CD4-positive, alpha-beta T cell (primary cell): ENCODE measurements around the gene DMRT2. TPM values are rescaled to one million over a fixed set of nuclear protein-coding genes. Genes with fewer than 3 reads are reported as not detected.

Experiments
- ATAC-seq: fragments of 200-7000 bp; cut with Tn5 transposase; one replicate; pipeline ENCODE4 v1.10.0; 2022; ENCODE audit warnings: mild to moderate bottlenecking; ENCODE audit not compliant: poor library complexity
- CTCF ChIA-PET: fragments of 350-600 bp; sonication (Branson Sonifier 250); formaldehyde crosslinking; loops from one replicate; lab custom pipeline; 2021; ENCODE audit warnings: antibody characterized with exemption, inconsistent platforms; lab: Charles Lee
- POLR2A ChIA-PET: fragments of 350-600 bp; sonication (Branson Sonifier 250); formaldehyde crosslinking; loops from one replicate; lab custom pipeline; 2021; ENCODE audit warnings: antibody characterized with exemption, inconsistent platforms; lab: Charles Lee
- DNase-seq, 14 experiments: peaks; one replicate each; pipeline ENCODE4 v3.0.0-alpha.2; 2013 to 2020; ENCODE audit warnings: mixed read lengths in 2 of 14
- H3K27ac ChIP-seq, 2 donors: one replicate each; pipeline versions ENCODE4 v1.5.1 to v1.7.0; 2013; ENCODE audit warnings: low read length in 2 of 2, low read depth in 1 of 2, mild to moderate bottlenecking in 1 of 2
- H3K27me3 ChIP-seq, 2 experiments: 1 replicate in 1 of 2; 2 replicates in 1 of 2; pipeline versions ENCODE4 v1.6.1 to v1.7.0; 2013; ENCODE audit warnings: low read length in 2 of 2, control low read depth in 1 of 2, mild to moderate bottlenecking in 1 of 2, moderate library complexity in 1 of 2; ENCODE audit not compliant: insufficient read depth in 2 of 2, control insufficient read depth in 1 of 2
- H3K36me3 ChIP-seq: one replicate; pipeline ENCODE4 v1.6.1; 2013; ENCODE audit warnings: low read length, control low read depth; ENCODE audit not compliant: insufficient read depth
- H3K4me1 ChIP-seq: one replicate; pipeline ENCODE4 v1.6.1; 2013; ENCODE audit warnings: low read length, control low read depth; ENCODE audit not compliant: insufficient read depth
- H3K4me3 ChIP-seq: one replicate; pipeline ENCODE4 v1.5.1; 2013; ENCODE audit warnings: mild to moderate bottlenecking, low read length, moderate library complexity
- H3K9me3 ChIP-seq, 2 experiments: 1 replicate in 1 of 2; 2 replicates in 1 of 2; pipeline versions ENCODE4 v1.6.1 to v1.7.0; 2013; ENCODE audit warnings: low read length in 2 of 2, mild to moderate bottlenecking in 2 of 2, control low read depth in 1 of 2, moderate library complexity in 1 of 2; ENCODE audit not compliant: control insufficient read depth in 1 of 2, insufficient read depth in 1 of 2
- H3K27ac Mint-ChIP-seq: one replicate; pipeline ENCODE4 v1.8.0; 2020; ENCODE audit warnings: mixed read lengths
- H3K27me3 Mint-ChIP-seq: one replicate; pipeline ENCODE4 v1.8.0; 2021; ENCODE audit warnings: mixed read lengths
- H3K36me3 Mint-ChIP-seq: one replicate; pipeline ENCODE4 v1.8.0; 2021; ENCODE audit warnings: low read depth, mixed read lengths
- H3K4me1 Mint-ChIP-seq: one replicate; pipeline ENCODE4 v1.8.0; 2021; ENCODE audit warnings: low read depth, mixed read lengths
- H3K4me3 Mint-ChIP-seq: one replicate; pipeline ENCODE4 v1.8.0; 2020; ENCODE audit warnings: mild to moderate bottlenecking, mixed read lengths
- H3K9me3 Mint-ChIP-seq: one replicate; pipeline ENCODE4 v1.8.0; 2020; ENCODE audit warnings: mixed read lengths
- intact Hi-C, 2 experiments: fragments of 100-400 bp; cut with DNase I in 1 of 2; cut with micrococcal nuclease in 1 of 2; formaldehyde crosslinking; loops; one replicate each; pipeline versions ENCODE4 v1.15.1 to v1.9.0; 2023 to 2025; cut with DNase I, micrococcal nuclease
- total RNA-seq, 174 experiments: library from RNA in 2 of 174; stranded (reverse) in 2 of 174; gene quantifications; one replicate each; pipeline ENCODE4 v1.2.3 and lab custom pipeline; 2021 to 2026
- TF ChIP-seq, protein P1 (sequence below): fragments of 200-600 bp; IDR thresholded peaks from one replicate; pipeline ENCODE4 v1.8.0; 2022; ENCODE audit warnings: antibody characterized with exemption, mild to moderate bottlenecking

Gene DMRT2
- total RNA-seq, 2 experiments from 2014 or later: not detected

DNA sequence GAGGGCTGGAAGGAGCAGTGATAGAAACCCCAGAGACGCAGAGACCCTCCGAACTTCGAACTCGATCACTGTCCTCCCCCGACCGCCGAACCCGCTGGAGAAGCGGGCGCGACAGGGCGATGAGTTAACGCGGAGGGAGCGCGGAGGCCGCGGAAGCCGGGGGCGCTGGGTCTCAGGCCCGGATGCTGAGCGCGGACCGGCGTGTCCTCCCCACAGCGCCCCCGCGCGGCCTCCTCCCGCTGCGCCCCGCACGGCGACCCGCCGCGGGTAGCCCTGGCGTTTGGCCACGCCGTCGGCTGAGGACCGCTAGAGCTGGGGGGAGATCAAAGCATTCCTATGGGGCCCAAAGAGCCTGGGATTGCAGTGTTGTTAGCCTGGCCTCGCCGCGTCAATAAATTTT is 7.7 kb upstream of the DMRT2 start:
- intact Hi-C loops: no loop called here
- H3K4me1 Mint-ChIP-seq: peaks cover 29% of the 10 kb centered on the region
- peaks cover 67 to 94% of the 10 kb centered on the region in 2 experiments for H3K27me3 ChIP-seq
- no peaks in the 10 kb centered on the region for H3K36me3 Mint-ChIP-seq
- H3K4me3 Mint-ChIP-seq: peak overlapping the region; percentile 38
- ATAC-seq (no peak), DNase-seq (peak in 2 of 14 experiments; percentile 30 to 39)
- no peaks in the 10 kb centered on the region for H3K9me3 Mint-ChIP-seq
- no peak overlapping the region for H3K27ac ChIP-seq
- CTCF ChIA-PET: no interaction called here
- peaks cover 86% of the 10 kb centered on the region for H3K27me3 Mint-ChIP-seq
- H3K4me3 ChIP-seq: no peak overlapping the region
- H3K36me3 ChIP-seq: no peaks in the 10 kb centered on the region
- H3K9me3 ChIP-seq: peaks cover 4 to 32% of the 10 kb centered on the region in 2 experiments
- peaks cover 24% of the 10 kb centered on the region for H3K4me1 ChIP-seq
- TF ChIP-seq, protein P1, sequence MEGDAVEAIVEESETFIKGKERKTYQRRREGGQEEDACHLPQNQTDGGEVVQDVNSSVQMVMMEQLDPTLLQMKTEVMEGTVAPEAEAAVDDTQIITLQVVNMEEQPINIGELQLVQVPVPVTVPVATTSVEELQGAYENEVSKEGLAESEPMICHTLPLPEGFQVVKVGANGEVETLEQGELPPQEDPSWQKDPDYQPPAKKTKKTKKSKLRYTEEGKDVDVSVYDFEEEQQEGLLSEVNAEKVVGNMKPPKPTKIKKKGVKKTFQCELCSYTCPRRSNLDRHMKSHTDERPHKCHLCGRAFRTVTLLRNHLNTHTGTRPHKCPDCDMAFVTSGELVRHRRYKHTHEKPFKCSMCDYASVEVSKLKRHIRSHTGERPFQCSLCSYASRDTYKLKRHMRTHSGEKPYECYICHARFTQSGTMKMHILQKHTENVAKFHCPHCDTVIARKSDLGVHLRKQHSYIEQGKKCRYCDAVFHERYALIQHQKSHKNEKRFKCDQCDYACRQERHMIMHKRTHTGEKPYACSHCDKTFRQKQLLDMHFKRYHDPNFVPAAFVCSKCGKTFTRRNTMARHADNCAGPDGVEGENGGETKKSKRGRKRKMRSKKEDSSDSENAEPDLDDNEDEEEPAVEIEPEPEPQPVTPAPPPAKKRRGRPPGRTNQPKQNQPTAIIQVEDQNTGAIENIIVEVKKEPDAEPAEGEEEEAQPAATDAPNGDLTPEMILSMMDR: no peak
- no peak overlapping the region for H3K27ac Mint-ChIP-seq
- POLR2A ChIA-PET: no interaction called here

DNA sequence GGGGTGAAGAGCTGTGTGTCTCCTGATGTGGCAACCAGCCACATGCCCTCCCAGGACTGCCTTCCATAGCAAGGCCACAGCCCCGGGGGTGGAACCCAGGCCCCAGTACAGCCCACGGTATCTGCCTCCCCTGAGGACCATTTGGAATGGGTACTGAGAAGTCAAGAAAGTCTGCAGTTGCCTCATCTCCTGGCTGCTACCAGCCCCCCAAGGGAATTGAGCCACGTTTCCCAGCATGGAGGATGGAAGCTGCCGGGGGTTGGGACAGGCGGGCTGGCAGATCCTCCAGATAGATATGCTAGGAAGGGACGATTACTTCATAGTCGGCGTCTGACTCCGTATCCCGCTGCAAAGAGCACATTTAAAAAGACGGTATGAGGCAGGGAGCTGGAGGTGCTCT is 5.5 kb upstream of the DMRT2 start:
- H3K36me3 Mint-ChIP-seq: no peaks in the 10 kb centered on the region
- POLR2A ChIA-PET: no interaction called here
- H3K4me3 Mint-ChIP-seq: peak overlapping the region; percentile 11
- H3K4me1 Mint-ChIP-seq: peaks cover 50% of the 10 kb centered on the region
- TF ChIP-seq, protein P1: no peak
- Histone ChIP-seq H3K4me3 (no peak overlapping the region), H3K27ac (no peak overlapping the region), H3K9me3 (peaks cover 8 to 36% of the 10 kb centered on the region in 2 experiments), H3K27me3 (peaks cover 85 to 98% of the 10 kb centered on the region in 2 experiments), H3K4me1 (peaks cover 39% of the 10 kb centered on the region), H3K36me3 (no peaks in the 10 kb centered on the region)
- DNase-seq: no peak
- CTCF ChIA-PET: no interaction called here
- intact Hi-C loops: no loop called here
- peaks cover 2% of the 10 kb centered on the region for H3K9me3 Mint-ChIP-seq
- H3K27ac Mint-ChIP-seq: no peak overlapping the region
- H3K27me3 Mint-ChIP-seq: peaks cover 89% of the 10 kb centered on the region
- no peak for ATAC-seq

- peaks cover 2% of the 10 kb centered on the region for H3K9me3 Mint-ChIP-seq
- peak overlapping the region; percentile 60 for H3K4me3 ChIP-seq
- H3K4me1 Mint-ChIP-seq: peaks cover 61% of the 10 kb centered on the region
- H3K4me1 ChIP-seq: peaks cover 49% of the 10 kb centered on the region
- ATAC-seq (no peak), DNase-seq (no peak)
- TF ChIP-seq, protein P1: no peak
- peaks cover 8 to 50% of the 10 kb centered on the region in 2 experiments for H3K9me3 ChIP-seq
- ChIA-PET POLR2A (no interaction called here), CTCF (no interaction called here)
- H3K27me3 ChIP-seq: peaks cover 88 to 94% of the 10 kb centered on the region in 2 experiments
- no peaks in the 10 kb centered on the region for H3K36me3 ChIP-seq
- H3K27me3 Mint-ChIP-seq: peaks cover 84% of the 10 kb centered on the region
- H3K27ac Mint-ChIP-seq: no peak overlapping the region
- intact Hi-C loops: no loop called here
- no peak overlapping the region for H3K27ac ChIP-seq
- no peaks in the 10 kb centered on the region for H3K36me3 Mint-ChIP-seq
- H3K4me3 Mint-ChIP-seq: peak overlapping the region; percentile 84
Observed at GRCh38 chr9:1046639-1047572, 3.3 kb upstream of the DMRT2 start.
